HG03342 (cell line): Measurements from ENCODE around the gene CLSTN2.
"Not testable (repeated sequence)": the region's sequence is repeated elsewhere in the genome, so short reads cannot be mapped to it uniquely, and the experiment has no call there.

Experiments
- ATAC-seq: cut with Tn5 transposase; IDR thresholded peaks from one replicate; pipeline ENCODE4 v1.9.1; 2021; ENCODE audit warnings: mild to moderate bottlenecking, moderate library complexity; ENCODE audit not compliant: unreplicated experiment

The CLSTN2 gene

DNA sequence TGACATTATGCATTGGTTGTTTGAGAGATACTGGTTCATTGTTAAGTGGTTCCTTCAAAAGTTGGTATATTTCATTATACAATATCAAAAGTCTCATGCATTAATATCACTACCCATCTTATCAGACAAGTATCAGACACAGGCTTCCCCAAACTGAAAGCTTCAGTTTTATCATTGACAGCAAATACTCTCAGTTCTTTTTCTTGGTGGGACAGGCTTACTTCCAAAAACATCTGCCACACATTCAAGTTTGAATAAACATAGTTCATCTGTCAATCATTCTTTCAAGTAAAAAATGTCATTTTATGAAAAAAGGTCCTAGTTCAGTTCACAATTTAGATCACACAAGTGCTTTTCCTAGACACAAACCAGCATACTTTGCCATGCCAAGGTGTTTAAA is 462.9 kb downstream of the CLSTN2 start:
- no peak for ATAC-seq

DNA sequence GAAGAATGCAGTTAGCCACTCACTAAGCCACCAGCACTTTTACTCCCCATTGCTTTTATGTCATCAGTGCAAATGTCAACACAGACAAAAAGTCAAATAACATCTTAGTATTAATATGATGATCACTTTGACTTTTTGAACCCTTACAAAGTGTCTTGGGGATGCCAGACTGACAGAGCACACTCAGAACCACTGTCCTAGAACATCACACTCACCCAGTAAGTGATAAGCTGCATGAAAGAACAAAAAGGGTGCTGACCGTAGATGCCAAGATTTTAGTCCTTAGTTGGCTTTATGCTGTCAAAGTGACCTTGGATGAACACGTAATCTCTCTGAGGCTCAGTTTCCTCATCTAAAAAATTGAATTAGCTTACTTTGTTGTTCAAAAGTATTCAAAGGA is 463.4 kb downstream of the CLSTN2 start:
- ATAC-seq: no peak

DNA sequence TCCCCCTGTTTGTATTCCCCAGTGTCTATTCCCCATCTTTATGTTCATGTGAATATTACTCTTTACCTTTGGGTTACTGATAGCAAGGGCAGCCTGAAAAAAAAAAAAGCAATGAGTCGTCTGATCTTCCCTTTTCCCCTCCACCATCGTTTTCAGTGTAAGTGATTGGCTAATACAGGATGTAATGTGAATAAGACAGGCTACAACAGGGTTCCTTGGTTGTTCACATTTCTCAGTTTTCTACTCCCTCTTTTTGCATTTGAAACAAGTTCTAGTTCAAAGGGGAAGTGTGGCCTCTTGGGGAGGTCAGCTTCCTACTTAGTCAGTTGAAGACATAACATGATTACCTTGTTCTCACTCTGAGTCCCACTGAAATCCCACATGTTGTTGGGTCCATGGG is 464.9 kb downstream of the CLSTN2 start:
- ATAC-seq: no peak

DNA sequence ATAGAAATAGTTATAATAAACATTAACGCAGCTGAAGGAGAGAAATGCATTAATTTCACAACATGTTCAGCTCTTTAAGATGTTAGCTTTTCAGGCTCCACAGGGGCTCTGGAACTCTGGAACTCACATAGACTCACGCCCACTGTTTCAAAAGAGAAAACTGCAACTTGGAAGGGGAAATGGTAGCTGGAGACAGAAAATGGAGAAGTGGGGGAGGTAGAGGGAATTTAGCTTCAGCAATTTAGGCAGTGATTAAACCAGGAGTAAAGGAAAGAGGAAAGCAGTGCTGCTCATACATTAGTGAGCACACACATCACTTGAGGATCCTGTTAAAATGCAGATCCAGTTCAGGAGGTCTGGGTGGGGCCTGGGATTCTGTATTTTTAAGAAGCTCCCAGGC is 468.1 kb downstream of the CLSTN2 start:
- ATAC-seq: no peak

DNA sequence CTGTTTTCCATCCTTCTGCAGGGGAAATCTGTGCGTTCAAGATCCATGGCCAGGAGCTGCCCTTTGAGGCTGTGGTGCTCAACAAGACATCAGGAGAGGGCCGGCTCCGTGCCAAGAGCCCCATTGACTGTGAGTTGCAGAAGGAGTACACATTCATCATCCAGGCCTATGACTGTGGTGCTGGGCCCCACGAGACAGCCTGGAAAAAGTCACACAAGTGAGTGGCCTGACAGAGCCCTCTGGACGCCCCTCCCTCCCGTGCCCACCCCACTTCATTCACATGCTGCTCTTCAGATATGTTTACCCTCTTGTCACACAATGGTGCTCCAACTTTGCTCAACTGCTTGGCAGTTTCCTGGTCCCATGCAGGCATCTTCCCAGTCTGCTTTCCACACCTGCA is 468.6 kb downstream of the CLSTN2 start:
- ATAC-seq: no peak

DNA sequence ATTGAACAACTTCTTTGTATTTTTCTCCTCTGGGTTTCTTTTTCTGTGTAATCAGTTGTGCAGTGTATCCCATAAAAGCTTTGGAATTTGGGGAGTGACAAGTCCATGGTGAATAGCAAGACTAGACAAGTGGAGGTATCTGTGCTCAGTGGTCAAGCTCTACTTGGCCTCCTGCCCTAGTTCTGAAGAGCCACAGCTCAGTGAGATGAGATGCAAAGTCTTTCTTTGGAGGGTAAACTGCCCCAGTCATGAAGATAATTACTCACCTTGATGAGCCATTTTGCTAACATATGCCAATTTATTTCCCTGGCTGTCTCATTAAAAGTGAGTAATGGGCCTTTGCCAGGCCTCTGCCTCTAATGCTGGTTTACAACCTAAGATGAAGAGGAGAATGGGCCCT is 471.7 kb downstream of the CLSTN2 start:
- no peak for ATAC-seq

DNA sequence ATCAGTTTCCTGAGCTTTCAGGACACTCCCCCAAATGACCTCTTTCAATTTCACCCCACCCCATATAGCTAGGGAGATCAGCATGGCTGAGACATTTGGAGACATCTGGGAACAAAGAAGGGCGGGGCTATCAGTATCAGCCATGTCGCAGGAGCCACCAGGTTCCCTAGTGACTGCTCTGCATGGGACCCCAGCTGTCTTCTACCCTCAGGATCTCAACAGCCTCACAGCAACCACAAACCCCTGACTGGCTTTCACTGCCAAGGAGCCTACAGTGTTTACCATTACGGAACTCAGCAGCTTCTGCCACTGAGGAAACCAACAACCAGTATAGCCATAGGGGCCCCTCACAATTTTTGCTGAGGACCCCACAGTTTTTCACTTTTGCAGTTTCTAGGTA is 473.3 kb downstream of the CLSTN2 start:
- no peak for ATAC-seq

DNA sequence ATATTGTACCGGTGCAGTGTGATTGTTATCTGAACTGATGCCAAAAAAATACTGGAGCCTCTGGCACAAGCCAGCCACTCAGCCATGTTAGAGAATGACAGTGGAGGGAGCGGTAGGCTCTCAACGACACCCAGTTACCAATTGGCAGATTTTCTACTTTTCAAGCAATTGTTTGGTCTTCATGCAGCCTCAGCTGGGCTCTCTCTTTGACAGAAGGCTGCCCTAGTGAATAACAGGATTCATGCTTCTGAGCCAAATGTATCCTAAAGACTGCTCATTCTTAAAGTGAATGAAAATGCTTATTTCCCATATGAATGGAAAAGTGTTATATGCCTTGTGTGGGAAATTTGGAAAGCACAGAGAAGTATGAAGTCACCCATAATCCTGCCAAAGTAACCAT is 481.7 kb downstream of the CLSTN2 start:
- no peak for ATAC-seq

DNA sequence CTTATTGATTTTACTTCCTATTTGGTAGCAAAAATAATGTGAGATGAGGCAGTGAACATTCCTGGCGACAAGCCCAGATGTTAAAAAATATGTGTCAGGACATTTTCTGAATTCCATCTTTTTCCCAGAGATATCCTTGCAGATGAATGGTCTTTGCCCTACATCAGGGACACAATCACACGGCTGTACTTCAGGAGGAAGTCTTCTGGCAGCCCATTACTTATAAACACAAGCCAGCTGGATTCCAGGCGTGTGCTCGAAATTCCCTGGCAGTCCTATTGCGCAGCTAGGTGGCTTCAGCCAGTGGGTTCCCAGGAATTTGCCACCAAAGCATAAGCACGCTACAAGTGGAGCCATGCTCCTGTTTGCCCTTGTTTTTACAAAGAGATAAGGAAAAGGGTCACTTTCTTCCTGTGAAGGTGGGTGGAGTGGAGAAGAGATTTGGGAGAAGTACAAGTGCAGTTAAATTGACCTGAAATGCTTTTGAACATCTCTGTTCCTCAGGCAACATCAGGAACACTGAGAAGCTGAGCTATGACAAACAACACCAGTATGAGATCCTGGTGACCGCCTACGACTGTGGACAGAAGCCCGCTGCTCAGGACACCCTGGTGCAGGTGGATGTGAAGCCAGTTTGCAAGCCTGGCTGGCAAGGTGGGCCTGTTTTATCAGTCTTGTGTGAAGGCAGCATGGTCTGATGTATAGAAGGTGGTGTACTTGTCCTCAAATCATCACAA is 485.8 kb downstream of the CLSTN2 start:
- ATAC-seq: no peak

DNA sequence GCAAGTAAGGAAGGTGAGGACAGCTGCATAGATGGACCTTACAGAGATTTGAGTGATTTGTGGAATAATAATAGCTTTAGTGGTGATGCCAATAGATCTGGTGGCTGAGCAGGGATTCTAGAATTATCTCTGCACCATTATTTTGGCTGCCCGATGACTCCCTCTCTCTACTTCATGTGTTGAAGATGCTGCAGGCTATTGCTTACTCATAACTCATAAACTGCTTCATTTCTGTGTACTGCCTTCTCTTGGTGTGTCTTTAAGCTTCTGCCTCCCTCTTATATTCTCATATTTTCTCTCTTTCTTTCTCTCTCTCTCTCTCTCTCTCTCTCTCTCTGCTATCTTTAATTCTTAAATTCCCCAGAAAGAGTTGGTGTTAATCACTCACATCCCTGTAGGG is 486.9 kb downstream of the CLSTN2 start:
- ATAC-seq: no peak

DNA sequence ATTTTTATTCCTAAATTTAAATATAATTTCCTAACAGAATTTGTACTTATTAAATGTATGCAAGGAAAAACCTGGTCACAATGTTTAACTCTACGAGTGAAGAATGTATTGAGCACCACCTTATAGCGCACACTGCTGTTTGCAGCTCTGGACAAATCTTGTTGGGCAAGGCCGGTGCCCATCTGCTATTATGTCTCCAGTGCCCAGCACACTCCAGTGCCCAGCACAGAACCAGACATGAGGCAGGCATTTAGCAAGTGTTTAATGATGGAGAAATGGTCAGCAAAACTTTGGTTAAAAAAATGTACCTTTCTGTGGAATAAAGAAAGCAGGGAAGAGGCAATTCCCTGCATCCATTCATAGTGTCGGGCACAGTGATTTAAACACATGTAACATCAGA is 488.2 kb downstream of the CLSTN2 start:
- no peak for ATAC-seq

DNA sequence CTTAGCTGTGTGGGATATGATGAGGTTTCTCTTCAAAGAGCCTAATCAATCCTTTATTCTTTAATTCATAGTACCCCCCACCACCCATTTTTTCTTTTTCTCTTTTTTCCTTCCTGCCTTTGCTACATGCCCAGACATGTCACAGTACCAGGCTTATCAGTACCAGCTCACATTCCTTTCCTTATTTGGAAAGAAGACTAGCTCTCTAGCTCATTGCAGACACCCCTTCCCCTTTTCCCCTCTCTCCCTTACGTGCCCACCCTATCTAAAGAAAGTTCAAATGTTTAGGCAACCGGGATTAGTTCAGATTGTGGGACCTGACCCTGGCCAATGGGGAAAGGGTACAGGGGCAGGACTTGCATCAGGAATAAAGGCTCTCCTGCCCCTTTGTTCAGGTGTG is 488.6 kb downstream of the CLSTN2 start:
- not testable (repeated sequence) for ATAC-seq

DNA sequence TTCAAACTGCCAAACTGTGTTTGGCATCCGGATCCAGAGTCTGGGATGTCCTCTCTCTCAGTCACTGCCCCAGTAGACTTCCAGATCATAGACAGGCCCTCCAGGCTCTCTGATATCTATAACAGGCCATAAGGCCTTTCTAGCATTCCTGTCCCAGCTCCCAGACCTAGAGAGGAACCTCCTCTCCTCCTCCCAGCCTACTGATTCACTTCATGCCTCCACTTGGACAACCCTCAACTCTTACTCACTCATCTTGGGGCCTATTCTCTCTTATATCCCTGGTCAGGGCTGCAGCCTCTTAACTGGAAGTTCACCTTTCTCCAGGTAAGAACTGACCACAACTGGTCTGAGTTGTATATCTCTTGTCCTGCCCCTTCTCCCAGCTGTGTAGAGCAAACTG is 489.2 kb downstream of the CLSTN2 start:
- ATAC-seq: no peak

DNA sequence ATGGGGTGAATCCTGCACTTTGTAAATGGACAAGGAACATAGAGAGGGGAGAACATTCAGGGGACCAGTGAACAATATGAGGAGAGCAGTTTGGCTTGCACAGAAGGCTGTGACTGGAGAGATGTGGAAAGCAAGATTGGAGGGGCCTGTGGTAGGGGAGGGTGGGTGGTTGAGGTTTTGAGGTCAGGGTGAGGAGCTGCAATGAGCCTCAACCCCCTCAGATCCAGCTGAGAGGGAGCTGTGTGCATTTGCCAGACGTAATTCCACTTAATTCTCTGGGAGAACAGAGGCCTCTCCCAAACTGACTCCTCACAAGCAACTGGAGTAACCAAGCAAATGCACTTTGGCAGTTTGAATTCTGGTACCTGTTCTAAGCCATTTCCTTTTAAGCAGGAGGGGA is 489.7 kb downstream of the CLSTN2 start:
- ATAC-seq: no peak

DNA sequence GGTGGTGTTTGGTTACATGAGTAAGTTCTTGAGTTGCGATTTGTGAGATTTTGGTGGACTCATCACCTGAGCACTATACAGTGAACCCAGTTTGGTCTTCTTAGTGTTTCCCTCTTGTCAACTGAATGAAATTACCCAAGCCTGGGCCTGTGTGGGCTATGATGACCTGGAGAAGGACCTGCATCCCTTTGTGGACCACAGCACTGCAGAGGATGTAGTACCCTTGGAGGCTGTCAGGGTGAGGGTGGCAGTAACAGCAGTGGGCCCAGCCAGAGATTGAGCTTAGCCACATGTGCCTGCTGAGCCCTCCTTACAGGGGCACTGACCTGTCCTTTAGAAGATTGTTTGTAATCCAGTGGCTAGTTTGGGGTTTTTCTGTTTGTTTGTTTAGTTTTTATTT is 492.8 kb downstream of the CLSTN2 start:
- no peak for ATAC-seq

DNA sequence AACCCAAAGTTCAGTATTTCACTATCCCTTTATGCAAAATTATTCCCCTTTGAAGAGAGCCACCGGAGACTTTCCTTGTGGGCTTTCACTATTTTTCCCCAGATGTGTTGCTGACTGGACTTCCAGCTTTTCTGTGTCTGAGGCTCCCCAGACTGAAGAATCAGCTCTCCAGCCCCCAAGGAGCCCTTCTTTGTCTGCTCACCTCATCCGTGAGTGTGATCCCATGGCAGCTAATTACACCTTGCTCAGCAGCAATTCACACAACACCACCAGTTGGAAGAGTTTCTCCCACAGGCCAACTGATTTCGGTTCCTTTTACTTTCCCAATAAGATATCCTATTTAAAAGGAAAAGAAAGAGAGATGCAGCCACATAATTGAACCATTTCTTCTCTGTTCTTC is 493.4 kb downstream of the CLSTN2 start:
- ATAC-seq: no peak

DNA sequence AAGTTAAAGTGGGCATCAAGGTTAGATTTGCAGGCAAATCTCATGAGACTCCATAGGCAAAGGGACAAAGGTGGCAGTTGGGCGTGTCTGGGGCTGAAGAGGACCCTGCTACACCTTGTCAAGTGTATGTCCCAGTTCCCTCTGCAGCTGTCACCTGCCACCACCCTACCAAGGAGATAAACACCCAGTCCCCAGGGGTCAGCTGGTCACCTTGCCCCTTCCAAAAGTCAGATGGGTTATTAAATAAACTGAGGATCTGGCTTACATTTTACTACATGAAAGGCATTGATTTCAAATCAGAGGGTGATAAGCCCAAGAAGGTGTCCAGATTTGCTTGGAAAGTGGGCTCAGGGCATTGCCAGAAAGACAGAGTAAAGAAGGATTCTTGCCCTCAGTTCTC is 494.8 kb downstream of the CLSTN2 start:
- no peak for ATAC-seq

DNA sequence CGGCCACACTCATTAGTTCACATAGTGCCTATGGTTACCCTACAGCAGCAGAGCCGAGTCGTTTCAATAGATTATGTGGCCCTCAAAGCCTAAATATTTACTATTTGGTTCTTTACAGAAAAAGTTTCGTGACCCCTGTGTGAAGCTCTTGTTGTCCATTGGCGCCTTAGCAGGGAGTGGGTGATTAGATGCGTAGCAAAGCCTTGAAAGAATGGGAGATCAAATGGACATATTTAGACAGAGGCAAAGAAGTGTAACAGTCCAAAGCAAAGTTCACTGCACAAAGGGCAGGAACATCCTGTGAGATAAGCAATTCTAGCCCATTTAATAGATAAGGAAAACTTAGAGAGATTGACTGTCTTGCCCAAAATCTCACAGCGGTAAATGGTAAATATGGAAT is 495.5 kb downstream of the CLSTN2 start:
- no peak for ATAC-seq

DNA sequence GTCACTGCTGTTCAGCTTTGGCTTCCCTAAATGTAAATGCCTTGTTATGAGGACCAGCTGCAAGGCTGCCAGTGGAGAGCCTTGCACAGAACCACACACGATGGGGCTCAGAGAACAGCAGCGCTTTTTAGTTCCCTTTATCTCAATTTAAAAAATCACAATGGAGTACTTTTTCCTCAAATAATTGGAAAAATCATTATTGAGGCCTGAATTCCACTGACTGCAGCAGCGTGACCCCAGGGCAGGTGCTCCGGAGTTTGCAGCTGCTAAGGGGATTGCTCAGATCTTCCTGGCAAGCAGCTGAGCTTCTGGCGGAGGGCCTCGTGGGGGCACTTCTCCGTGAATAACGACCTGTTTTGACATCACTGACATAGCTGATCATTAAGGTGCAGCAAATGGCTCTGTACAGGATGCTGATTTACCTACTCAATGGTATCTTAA is 497.3 kb downstream of the CLSTN2 start:
- no peak for ATAC-seq

DNA sequence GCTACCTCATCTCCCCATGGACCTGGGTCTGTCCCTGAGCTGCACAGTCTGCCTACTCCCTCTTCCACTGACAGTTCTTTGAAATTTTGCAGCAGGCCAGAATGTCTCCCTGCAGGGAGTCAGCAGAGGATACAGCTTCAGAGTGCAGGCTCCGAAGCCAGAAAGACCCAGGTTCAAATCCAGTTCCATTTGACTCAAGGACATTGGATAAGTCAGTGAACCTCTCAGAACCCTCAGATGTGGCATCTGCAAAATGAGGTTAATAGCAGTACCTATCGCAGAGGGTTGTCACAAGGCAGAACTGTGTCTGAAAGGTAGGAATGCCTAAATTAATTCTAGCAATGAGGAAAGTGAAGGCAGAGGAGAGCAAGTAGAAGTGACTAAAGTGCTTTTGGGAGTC is 498.4 kb downstream of the CLSTN2 start:
- no peak for ATAC-seq

DNA sequence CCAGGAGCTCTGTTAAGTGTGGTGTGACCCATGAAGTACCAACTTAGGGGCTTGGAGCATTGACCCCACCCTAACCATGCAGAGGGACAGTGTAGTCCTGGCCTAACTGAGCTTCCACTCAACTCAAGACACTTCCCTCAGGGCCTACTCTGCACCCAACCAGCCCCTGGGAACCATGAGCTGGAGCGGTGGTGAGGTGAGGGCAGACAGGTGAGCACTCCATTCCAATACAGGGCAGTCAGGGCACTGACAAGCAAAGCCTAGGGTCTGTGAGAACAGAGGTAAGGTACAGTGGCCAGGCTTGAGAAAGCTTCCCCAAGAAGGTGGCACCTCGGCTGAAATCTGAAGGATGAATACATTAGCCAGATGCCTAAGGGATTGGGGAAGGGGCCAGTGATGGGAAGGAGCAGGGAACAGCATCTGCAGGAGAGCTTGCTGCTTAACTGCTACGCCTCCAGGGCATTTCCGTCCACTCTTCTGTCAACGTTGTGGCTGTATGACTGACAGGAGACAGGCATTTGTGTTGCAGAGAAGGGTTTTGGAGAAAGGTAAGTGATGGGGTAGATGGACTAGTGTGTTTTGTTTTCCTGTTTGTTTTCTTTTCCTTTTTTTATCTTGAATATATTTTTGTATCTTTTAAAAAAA is 499.4 kb downstream of the CLSTN2 start:
- ATAC-seq: no peak

DNA sequence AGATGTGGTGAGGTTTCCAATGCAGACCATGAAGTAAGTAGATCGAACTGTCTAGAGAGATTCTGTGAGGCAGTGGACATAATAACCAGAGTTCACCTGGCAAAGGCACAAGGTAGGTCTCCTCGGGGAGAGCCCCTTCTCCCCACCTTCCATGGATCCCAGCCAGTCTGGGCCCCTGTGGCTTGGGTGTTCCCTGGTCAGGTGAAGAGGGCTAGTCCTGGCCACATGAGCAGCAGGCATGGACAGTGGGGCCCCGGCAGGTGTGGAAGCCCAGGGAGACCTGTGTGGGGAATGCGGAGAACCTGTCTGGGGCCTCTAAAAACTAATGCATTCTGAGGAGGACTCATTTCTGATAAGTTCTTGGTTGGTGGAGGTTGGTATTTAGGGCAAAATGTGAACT is 501.4 kb downstream of the CLSTN2 start:
- no peak for ATAC-seq
